GM12878 (cell line): ENCODE results near the gene FBRSL1. TPM values are rescaled to one million over a fixed set of nuclear protein-coding genes. Genes with fewer than 3 reads are reported as not detected.

Experiments
- ATAC-seq: fragments of 200-7000 bp; cut with Tn5 transposase; 3 replicates; pipeline ENCODE4 v1.9.1; 2020; ENCODE audit warnings: mild to moderate bottlenecking, moderate library complexity
- BruUV-seq: library from RNA; stranded (reverse); fragments of 400-500 nt; replicated peaks from 2 replicates; lab custom pipeline; 2021; lab: Mats Ljungman, UMichigan
- CTCF ChIA-PET: fragments of 300-600 bp; sonication (Branson Sonifier 250); formaldehyde crosslinking; extraction: SDS; loops from one replicate; lab custom pipeline; 2021; ENCODE audit warnings: inconsistent platforms; lab: Yijun Ruan, JAX
- POLR2A ChIA-PET: fragments of 350-600 bp; formaldehyde crosslinking; extraction: SDS; loops from one replicate; lab custom pipeline; 2021; ENCODE audit warnings: inconsistent platforms; lab: Charles Lee
- RAD21 ChIA-PET: fragments of 300-600 bp; sonication (Branson Sonifier 250); formaldehyde crosslinking; loops from one replicate; lab custom pipeline; 2023; ENCODE audit warnings: antibody characterized with exemption; ENCODE audit not compliant: unreplicated experiment; lab: Charles Lee
- SMC1A ChIA-PET: fragments of 300-600 bp; sonication (Branson Sonifier 250); formaldehyde crosslinking; loops from one replicate; lab custom pipeline; 2023; ENCODE audit not compliant: unreplicated experiment, uncharacterized antibody; lab: Charles Lee
- DNase-seq: peaks from one replicate; pipeline ENCODE4 v3.0.0-alpha.2; 2011; ENCODE audit warnings: low read depth, low spot score
- FAIRE-seq: peaks from 3 replicates; lab custom pipeline; 2011; peaks lifted over from hg19 to GRCh38; lab: Jason Lieb, UNC
- H2AFZ ChIP-seq: 2 replicates; pipeline ENCODE4 v1.6.0; 2011; ENCODE audit warnings: low read depth, low read length, control low read depth; ENCODE audit not compliant: control insufficient read depth
- H3K27ac ChIP-seq: 2 replicates; pipeline ENCODE4 v1.5.1; 2011; ENCODE audit warnings: control low read depth; ENCODE audit not compliant: control insufficient read depth, insufficient read depth
- H3K27me3 ChIP-seq, 2 experiments: replicated peaks in 1 of 2; 2 replicates each; pipeline versions ENCODE4 v1.6.0 to v1.6.1; 2011; ENCODE audit warnings: low read length in 1 of 2; ENCODE audit not compliant: control insufficient read depth in 2 of 2, insufficient read depth in 2 of 2
- H3K36me3 ChIP-seq, 2 experiments: 2 replicates each; pipeline ENCODE4 v1.5.1; 2011; ENCODE audit warnings: low read length in 1 of 2; ENCODE audit not compliant: control insufficient read depth in 2 of 2, insufficient read depth in 2 of 2
- H3K4me1 ChIP-seq: 2 replicates; pipeline ENCODE4 v1.6.1; 2011; ENCODE audit warnings: mild to moderate bottlenecking, low read length, moderate library complexity, mixed read lengths; ENCODE audit not compliant: control insufficient read depth, insufficient read depth
- H3K4me2 ChIP-seq: 2 replicates; pipeline ENCODE4 v1.6.0; 2011; ENCODE audit warnings: control low read depth; ENCODE audit not compliant: control insufficient read depth, insufficient read depth
- H3K4me3 ChIP-seq: fragments of 200-600 bp; sonication (generic); 2 replicates; pipeline ENCODE4 v1.5.1; 2016
- H3K79me2 ChIP-seq: 2 replicates; pipeline ENCODE4 v1.6.0; 2011; ENCODE audit warnings: low read length; ENCODE audit not compliant: control insufficient read depth, insufficient read depth
- H3K9ac ChIP-seq: 2 replicates; pipeline ENCODE4 v1.8.0; 2011; ENCODE audit warnings: low read length, control low read depth, mixed read lengths; ENCODE audit not compliant: control insufficient read depth, insufficient read depth
- H3K9me3 ChIP-seq: replicated peaks from 3 replicates; pipeline ENCODE4 v1.5.1; 2011; ENCODE audit warnings: mild to moderate bottlenecking, low read length; ENCODE audit not compliant: control insufficient read depth, insufficient read depth
- H4K20me1 ChIP-seq: 2 replicates; pipeline ENCODE4 v1.6.0; 2011; ENCODE audit not compliant: control insufficient read depth, insufficient read depth
- ATF7 ChIP-seq: fragments of 450-650 bp; IDR thresholded peaks from 2 replicates; pipeline ENCODE4 v1.6.1; 2016; ENCODE audit warnings: low read depth, mild to moderate bottlenecking
- BHLHE40 ChIP-seq, 2 experiments: fragments of 450-650 bp in 1 of 2; IDR thresholded peaks; 2 replicates each; pipeline ENCODE4 v1.6.1; 2011 to 2017; ENCODE audit warnings: low read depth in 2 of 2, borderline replicate concordance in 1 of 2, improper control_type of control experiment in 1 of 2, low read length in 1 of 2, mild to moderate bottlenecking in 1 of 2
- CREB1 ChIP-seq: IDR thresholded peaks from 2 replicates; pipeline ENCODE4 v1.6.1; 2012; ENCODE audit warnings: low read depth, mild to moderate bottlenecking, inconsistent platforms
- CREM ChIP-seq: IDR thresholded peaks from 2 replicates; pipeline ENCODE4 v1.6.1; 2014; ENCODE audit warnings: antibody characterized with exemption, low read depth
- FOS ChIP-seq: IDR thresholded peaks from 3 replicates; pipeline ENCODE4 v1.6.1; 2011; ENCODE audit warnings: borderline replicate concordance; ENCODE audit not compliant: insufficient read length; ENCODE audit errors: extremely low read depth
- HDGF ChIP-seq: fragments of 450-650 bp; IDR thresholded peaks from 2 replicates; pipeline ENCODE4 v1.6.1; 2016; ENCODE audit warnings: antibody characterized with exemption
- IKZF2 ChIP-seq, 2 experiments: fragments of 450-650 bp; IDR thresholded peaks; 2 replicates each; pipeline ENCODE4 v1.6.1; 2017; ENCODE audit warnings: mild to moderate bottlenecking in 2 of 2, moderate library complexity in 2 of 2
- JUNB ChIP-seq: IDR thresholded peaks from 2 replicates; pipeline ENCODE4 v1.6.1; 2016; ENCODE audit warnings: antibody characterized with exemption, mild to moderate bottlenecking
- MEF2B ChIP-seq: fragments of 450-650 bp; IDR thresholded peaks from 2 replicates; pipeline ENCODE4 v1.6.1; 2018; ENCODE audit warnings: mild to moderate bottlenecking, moderate library complexity; ENCODE audit not compliant: partially characterized antibody, poor library complexity, severe bottlenecking
- PAX5 ChIP-seq: IDR thresholded peaks from 2 replicates; pipeline ENCODE4 v1.6.1; 2011; ENCODE audit warnings: low read depth, low read length, borderline replicate concordance
- PBX3 ChIP-seq: IDR thresholded peaks from 2 replicates; pipeline ENCODE4 v1.6.1; 2011; ENCODE audit warnings: mild to moderate bottlenecking, low read depth, low read length, moderate library complexity; ENCODE audit not compliant: insufficient replicate concordance
- RUNX3 ChIP-seq: IDR thresholded peaks from 2 replicates; pipeline ENCODE4 v1.6.1; 2012; ENCODE audit warnings: low read length, inconsistent platforms
- SPI1 ChIP-seq: IDR thresholded peaks from 2 replicates; pipeline ENCODE4 v1.6.1; 2011; ENCODE audit warnings: low read depth, mild to moderate bottlenecking, low read length, moderate library complexity, borderline replicate concordance; ENCODE audit not compliant: insufficient read depth
- WGBS: methylation state at CpG from one replicate; pipeline ENCODE4 v1.1.6; 2016; ENCODE audit warnings: low lambda C conversion rate; ENCODE audit not compliant: insufficient replicate concordance, insufficient coverage; ENCODE audit errors: missing lambda C conversion rate; 5-methylcytosine and 5-hydroxymethylcytosine counted together
- in situ Hi-C: fragments of 300-500 bp; cut with MboI; formaldehyde crosslinking; loops from 9 replicates; pipeline ENCODE4 v1.14.3; 2018; ENCODE audit warnings: mixed read lengths
- intact Hi-C: fragments of 100-400 bp; cut with micrococcal nuclease; formaldehyde crosslinking; loops from one replicate; pipeline ENCODE4 v1.14.2; 2022; ENCODE audit not compliant: unreplicated experiment
- polyA plus RNA-seq, 11 experiments: library from polyadenylated mRNA; depleted of rRNA in 4 of 11; unstranded in 6 of 11; stranded (reverse) in 5 of 11; fragments of >200 nt; fragmentation: Nextera tagmentation in 4 of 11; fragmentation: Illumina TruSeq in 1 of 11; extraction: Ambion mirVana in 4 of 11; extraction: Trizol in 1 of 11; gene quantifications; 1 replicate in 1 of 11; 2 replicates in 10 of 11; pipeline versions ENCODE4 v1.2.1 to v1.2.3, GENCODE V29; 2011 to 2016; ENCODE audit warnings: inconsistent platforms in 2 of 11, missing spikeins in 2 of 11, low read depth in 1 of 11
- total RNA-seq, 4 experiments: library from RNA; depleted of rRNA in 3 of 4; stranded (reverse); fragments of >200 nt in 3 of 4; fragmentation: Illumina TruSeq in 1 of 4; extraction: Trizol in 1 of 4; gene quantifications; 2 replicates each; pipeline versions ENCODE4 v1.2.1 to v1.2.3, GENCODE V29; 2013 to 2021
- TF ChIP-seq, protein P1 (sequence below): fragments of 450-650 bp; IDR thresholded peaks from 2 replicates; pipeline ENCODE4 v1.6.1; 2016; ENCODE audit warnings: mild to moderate bottlenecking
- TF ChIP-seq, protein P2 (sequence below), 3 experiments: IDR thresholded peaks in 2 of 3; conservative IDR thresholded peaks in 1 of 3; 2 replicates each; pipeline ENCODE4 v1.5.1; 2011; ENCODE audit warnings: low read depth in 3 of 3, low read length in 3 of 3, mild to moderate bottlenecking in 3 of 3, control low read depth in 2 of 3, moderate library complexity in 2 of 3, inconsistent platforms in 1 of 3, mixed read lengths in 1 of 3; ENCODE audit not compliant: control insufficient read depth in 2 of 3, insufficient read depth in 1 of 3; ENCODE audit errors: extremely low read depth in 1 of 3
- TF ChIP-seq, protein P3 (sequence below): IDR thresholded peaks from 2 replicates; pipeline ENCODE4 v1.6.1; 2011; ENCODE audit warnings: borderline replicate concordance, low read depth, mild to moderate bottlenecking, moderate library complexity, low read length; ENCODE audit not compliant: insufficient read depth, poor library complexity, severe bottlenecking

Gene FBRSL1
- total and polyA plus RNA-seq, 10 of the 15 experiments (the other 5 are each of a cell fraction or from before 2014, with no cell fraction given), result 0.19 to 55.1 (median 4.1) TPM

DNA sequence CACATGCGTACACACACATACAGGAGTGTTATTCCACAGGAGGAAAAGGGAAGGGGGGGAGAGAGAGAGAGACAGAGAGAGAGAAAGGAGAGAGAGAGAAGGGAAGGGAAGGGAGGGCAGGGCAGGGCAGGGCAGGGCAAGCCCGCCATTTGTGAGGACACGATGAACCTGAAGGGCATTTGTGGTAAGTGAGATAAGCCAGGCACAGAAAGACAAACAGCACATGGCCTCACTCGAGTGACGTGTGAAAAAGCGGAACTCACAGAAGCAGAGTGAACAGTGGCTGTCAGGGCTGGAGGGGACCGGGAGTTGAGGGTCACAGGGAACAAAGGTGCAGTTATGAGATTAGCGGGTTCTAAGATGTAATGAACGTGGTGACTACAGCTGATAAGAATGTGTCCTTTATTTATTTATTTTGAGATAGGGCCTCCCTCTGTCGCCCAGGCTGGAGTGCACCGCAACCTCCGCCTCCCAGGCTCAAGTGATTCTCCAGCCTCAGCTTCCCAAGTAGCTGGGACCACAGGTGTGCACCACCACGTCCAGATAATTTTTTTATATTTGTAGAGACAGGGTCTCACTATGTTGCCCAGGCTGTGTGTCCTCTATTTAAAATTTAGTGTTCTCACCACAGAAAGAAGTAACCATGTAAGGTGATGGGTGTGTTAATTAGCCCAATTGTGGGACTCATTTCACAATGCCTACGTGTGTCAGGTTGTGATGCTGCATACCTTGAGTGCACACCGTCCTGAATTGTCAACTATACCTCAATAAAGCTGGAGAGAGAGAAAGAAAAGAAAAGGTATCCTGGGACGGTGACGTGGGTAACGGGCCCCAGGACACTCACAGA lies 18.7 kb upstream of the FBRSL1 start:
- intact Hi-C loops (no loop called here), in situ Hi-C loops (no loop called here)
- Histone ChIP-seq H3K27me3 (no peaks in the 10 kb centered on the region), H2AFZ (peak overlapping the region; percentile 75), H3K79me2 (no peaks in the 10 kb centered on the region), H3K27ac (0 out of 2 replicates have a peak overlapping the region, but pooled peaks have one; percentile 20), H3K4me2 (no peak overlapping the region), H3K9ac (no peak overlapping the region), H3K4me3 (no peak overlapping the region), H3K9me3 (no peaks in the 10 kb centered on the region), H3K36me3 (no peaks in the 10 kb centered on the region), H3K4me1 (peaks cover 29% of the 10 kb centered on the region), H4K20me1 (no peaks in the 10 kb centered on the region)
- peak; percentile 86 for ATAC-seq
- no TSS peak for BruUV-seq
- SMC1A ChIA-PET, result no interaction called here
- RAD21 ChIA-PET, result no interaction called here
- peak; percentile 90 for FAIRE-seq
- POLR2A ChIA-PET, result no interaction called here
- CTCF ChIA-PET, result interaction anchor here (0.7 kb wide), 1 partner anchor 21 kb away, joined by 3 read pairs; no protein-coding TSS in a partner anchor
- WGBS, result 45% methylated on average over 18 of the region's 18 CpGs
- no peak for DNase-seq
- TF ChIP-seq CREM (peak; percentile 20; the same call in 1 of the 2 replicates), RUNX3 (peak; percentile 51), ATF7 (peak; percentile 48; the same call in 1 of the 2 replicates), MEF2B (no peak), SPI1 (peak; percentile 93), CREB1 (0 out of 2 replicates have a peak, but pooled peaks have one; percentile 41), BHLHE40 (IDR thresholded peaks at IDR 0.05; ENCODE audit: borderline replicate concordance in 1 of 2, low read depth in 2 of 2, low read length in 1 of 2) (peak in 1 of 2 experiments; percentile 38; a peak in 2 of 4 replicates), HDGF (peak; percentile 32; the same call in 1 of the 2 replicates), FOS (no peak), PAX5 (peak; percentile 16; the same call in 1 of the 2 replicates), PBX3 (peak; percentile 43), JUNB (no peak), IKZF2 (IDR thresholded peaks at IDR 0.05) (peak; percentile 24 to 32; a peak in 1 of 4 replicates)
- TF ChIP-seq, protein P1, sequence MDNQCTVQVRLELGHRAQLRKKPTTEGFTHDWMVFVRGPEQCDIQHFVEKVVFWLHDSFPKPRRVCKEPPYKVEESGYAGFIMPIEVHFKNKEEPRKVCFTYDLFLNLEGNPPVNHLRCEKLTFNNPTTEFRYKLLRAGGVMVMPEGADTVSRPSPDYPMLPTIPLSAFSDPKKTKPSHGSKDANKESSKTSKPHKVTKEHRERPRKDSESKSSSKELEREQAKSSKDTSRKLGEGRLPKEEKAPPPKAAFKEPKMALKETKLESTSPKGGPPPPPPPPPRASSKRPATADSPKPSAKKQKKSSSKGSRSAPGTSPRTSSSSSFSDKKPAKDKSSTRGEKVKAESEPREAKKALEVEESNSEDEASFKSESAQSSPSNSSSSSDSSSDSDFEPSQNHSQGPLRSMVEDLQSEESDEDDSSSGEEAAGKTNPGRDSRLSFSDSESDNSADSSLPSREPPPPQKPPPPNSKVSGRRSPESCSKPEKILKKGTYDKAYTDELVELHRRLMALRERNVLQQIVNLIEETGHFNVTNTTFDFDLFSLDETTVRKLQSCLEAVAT, result 0 out of 2 replicates have a peak, but pooled peaks have one; percentile 24
- TF ChIP-seq, protein P2, sequence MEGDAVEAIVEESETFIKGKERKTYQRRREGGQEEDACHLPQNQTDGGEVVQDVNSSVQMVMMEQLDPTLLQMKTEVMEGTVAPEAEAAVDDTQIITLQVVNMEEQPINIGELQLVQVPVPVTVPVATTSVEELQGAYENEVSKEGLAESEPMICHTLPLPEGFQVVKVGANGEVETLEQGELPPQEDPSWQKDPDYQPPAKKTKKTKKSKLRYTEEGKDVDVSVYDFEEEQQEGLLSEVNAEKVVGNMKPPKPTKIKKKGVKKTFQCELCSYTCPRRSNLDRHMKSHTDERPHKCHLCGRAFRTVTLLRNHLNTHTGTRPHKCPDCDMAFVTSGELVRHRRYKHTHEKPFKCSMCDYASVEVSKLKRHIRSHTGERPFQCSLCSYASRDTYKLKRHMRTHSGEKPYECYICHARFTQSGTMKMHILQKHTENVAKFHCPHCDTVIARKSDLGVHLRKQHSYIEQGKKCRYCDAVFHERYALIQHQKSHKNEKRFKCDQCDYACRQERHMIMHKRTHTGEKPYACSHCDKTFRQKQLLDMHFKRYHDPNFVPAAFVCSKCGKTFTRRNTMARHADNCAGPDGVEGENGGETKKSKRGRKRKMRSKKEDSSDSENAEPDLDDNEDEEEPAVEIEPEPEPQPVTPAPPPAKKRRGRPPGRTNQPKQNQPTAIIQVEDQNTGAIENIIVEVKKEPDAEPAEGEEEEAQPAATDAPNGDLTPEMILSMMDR (IDR thresholded peaks at IDR 0.05 in 2 of 3, conservative IDR thresholded peaks at IDR 0.05 in 1 of 3; ENCODE audit: control insufficient read depth in 2 of 3, extremely low read depth in 1 of 3, insufficient read depth in 1 of 3, low read depth in 3 of 3, low read length in 3 of 3), result no peak
- TF ChIP-seq, protein P3, sequence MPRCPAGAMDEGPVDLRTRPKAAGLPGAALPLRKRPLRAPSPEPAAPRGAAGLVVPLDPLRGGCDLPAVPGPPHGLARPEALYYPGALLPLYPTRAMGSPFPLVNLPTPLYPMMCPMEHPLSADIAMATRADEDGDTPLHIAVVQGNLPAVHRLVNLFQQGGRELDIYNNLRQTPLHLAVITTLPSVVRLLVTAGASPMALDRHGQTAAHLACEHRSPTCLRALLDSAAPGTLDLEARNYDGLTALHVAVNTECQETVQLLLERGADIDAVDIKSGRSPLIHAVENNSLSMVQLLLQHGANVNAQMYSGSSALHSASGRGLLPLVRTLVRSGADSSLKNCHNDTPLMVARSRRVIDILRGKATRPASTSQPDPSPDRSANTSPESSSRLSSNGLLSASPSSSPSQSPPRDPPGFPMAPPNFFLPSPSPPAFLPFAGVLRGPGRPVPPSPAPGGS, result no peak
